NCI-H128 (cell line): ENCODE data around the gene COL8A1.
"Not testable (repeated sequence)": the region's sequence is repeated elsewhere in the genome, so short reads cannot be mapped to it uniquely, and the experiment has no call there.

Source experiments
- DNase-seq: peaks from one replicate; lab custom pipeline; 2025; ENCODE audit not compliant: unreplicated experiment; lab: John Stamatoyannopoulos, UW

COL8A1 gene

GRCh38 chr3:99638167-99638948 is at the start of gene COL8A1:
TSS of gene COL8A1 (plus strand) at chr3:99638594. CDS start at chr3:99790683, 152,089 bp downstream.
- no peak for DNase-seq

DNA sequence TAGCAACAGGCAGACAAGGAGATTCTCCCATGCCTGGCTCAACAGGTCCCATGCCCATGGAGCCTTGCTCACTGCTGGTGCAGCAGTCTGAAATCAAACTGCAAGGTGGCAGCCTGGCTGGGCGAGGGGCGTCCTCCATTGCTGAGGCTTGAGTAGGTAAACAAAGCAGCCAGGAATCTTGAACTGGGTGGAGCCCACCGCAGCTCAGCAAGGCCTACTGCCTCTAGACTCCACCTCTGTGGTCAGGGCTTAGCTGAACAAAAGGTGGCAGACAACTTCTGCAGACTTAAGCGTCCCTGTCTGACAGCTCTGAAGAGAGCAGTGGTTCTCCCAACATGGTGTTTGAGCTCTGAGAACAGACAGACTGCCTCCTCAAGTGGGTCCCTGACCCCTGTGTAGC is 49.2 kb upstream of the COL8A1 start:
- DNase-seq, result not testable (repeated sequence)

- DNase-seq, result no peak
These were observed 38.5 kb upstream of the COL8A1 start for GRCh38 chr3:99599894-99600293.

- no peak for DNase-seq
These were observed 36.9 kb upstream of the COL8A1 start for GRCh38 chr3:99601515-99601914.

GRCh38 chr3:99602183-99602582 is 36.2 kb upstream of the COL8A1 start:
- DNase-seq, result no peak

- DNase-seq, result no peak
These were observed 31.2 kb upstream of the COL8A1 start for GRCh38 chr3:99607151-99607550.

DNA sequence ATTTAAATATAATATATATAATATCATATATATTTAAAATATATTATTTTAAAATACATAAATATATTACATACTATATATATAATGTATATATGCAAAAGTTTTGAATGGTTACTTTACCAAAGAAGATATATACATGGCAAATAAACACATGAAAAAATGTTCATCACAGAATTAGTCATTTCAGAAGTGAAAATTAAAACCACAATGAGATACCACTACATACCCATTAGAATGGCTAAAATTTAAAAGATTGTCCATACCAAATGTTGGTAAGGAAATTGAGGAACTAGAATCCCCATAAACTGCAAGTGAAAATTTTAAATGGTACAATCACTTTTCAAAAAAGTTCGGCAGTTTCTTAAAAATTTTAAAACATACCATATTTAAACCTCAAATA is 23.6 kb upstream of the COL8A1 start:
- DNase-seq, result no peak

DNA sequence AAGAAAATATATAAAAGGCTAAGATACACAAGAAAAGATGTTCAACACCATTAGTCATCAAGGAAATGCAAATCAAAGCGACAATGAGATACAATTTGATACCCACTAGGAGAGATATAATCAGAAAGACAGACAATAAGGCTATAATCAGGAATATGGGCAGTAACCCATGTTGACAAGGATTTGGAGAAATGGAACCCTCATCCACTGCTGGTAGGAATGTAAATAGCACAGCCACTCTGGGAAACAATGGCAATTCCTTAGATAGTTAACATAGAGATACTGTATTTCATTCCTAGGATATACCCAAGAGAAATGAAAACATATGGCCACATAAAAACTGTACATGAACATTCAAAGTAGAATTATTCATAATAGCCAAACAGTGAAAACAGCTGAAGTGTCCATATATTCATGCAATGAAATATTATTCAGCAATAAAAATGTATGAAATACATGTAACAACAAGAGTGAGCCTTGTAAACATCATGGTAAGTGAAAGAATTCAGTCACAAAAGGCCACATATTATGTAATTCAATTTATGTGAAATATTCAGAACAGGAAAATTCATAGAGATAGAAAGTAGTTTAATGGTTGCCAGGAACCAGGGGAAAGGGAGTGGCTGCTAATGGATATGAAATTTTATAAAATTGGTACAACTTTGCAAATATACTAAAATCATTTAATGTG is 18.2 kb upstream of the COL8A1 start:
- no peak for DNase-seq

DNA sequence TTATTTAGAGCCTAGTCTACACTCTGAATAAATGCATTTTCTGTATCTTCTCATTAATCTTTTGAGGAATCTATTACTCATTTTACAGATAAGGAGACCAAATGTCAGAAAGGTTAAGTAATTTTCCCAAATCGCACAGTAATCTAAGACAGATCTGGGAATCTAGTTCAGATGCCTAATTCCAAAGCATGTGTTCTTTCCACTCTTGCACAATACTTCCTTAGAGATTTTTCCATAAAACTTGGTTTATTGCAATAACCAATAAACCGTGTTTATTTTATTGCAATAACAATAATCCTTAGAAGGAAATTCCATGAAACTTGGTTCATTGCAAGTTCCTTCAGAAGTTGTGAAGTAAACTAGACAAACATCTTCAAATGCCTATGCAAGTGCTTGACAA is 17.4 kb upstream of the COL8A1 start:
- no peak for DNase-seq

DNA sequence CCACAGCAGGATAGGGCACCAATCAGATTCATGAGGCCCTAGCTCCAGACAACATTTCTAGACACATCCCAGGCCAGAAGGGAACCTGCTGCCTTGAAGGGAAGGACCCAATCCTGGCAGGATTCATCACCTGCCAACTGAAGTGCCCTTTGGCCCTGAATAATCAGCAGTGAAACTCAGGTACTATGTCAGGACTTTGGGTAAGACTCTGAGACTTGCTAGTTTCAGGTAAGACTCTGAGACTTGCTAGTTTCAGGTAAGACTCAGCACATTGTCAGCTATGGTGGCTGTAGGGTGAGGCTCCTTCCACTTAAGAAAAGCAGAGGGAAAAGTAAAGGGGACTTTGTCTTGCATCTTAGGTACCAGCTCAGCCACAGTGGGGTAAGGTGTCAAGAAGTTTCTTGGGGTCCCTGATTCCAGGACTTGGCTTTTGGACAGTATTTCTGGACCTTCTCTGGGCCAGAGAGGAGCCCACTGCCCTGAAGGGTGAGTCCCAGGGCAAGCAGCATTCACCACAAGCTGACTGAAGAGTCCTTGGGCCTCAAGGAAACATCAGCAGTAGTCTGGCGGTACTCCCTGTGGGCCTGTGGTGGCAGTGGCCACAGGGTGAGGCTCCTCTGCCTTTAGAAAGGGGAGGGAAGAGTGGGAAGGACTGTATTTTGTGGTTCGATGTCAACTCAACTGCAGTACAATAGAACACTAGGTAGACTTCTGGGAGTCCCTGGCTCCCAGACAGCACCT is 13.7 kb upstream of the COL8A1 start:
- no peak for DNase-seq

DNA sequence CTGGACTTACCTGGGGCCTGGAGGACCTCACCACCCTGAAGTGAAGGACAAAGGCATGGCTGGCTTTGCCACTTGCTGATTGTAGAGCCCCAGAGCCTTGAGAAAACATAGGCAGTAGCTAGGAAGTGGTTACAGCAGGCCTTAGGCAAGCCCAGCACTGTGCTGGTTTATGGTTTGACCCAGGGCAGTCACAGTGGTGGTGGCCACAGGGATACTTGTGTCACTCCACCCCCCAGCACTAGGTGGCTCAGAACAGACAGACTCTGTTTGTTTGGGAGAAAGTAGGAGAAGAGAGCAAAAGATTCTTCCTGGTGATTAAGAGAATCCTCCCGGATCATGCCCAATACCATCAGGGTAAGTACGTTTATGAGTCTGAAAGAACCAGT is 13.2 kb upstream of the COL8A1 start:
- no peak for DNase-seq

GRCh38 chr3:99625643-99626416 is 12.6 kb upstream of the COL8A1 start:
- no peak for DNase-seq

GRCh38 chr3:99626417-99626788 is 12.0 kb upstream of the COL8A1 start:
- DNase-seq, result no peak

DNA sequence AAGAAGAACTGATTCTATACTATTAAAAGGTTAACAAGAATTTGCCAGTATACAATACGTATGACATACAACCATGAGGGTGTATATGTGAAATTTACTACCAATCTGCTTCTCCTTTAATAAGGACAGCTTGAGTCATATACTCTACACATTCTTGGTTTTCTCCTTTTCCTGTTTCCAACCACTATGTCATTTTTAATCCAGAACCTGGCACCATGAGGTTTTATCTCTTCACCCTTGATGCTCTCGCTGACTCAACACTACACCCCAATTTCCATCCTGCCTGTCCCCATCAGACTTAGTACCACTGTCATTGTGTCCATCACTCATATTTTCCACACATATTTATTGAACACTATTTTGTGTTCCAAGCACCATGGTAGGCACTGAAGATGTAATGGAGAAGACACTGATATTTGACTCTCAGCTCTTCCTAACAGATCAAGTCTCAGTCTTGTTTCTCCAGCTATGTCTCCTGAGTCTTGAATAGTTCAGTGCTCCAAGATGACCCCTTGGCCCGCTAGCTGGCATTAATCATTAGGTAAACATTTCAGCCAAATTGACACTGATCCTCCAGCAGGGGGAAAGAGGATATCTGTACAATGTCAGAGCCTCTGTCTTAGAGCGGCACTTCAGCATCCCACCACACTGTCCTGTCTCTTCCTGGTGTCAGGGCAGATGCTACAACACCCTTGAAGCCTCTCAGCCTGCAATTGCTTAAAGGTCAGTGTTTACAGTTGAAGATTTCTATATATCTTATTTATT is 11.2 kb upstream of the COL8A1 start:
- no peak for DNase-seq

GRCh38 chr3:99630815-99631214 is 7.6 kb upstream of the COL8A1 start:
- no peak for DNase-seq

GRCh38 chr3:99633887-99634558 is 4.4 kb upstream of the COL8A1 start:
- DNase-seq, result no peak

GRCh38 chr3:99634881-99635280 is 3.5 kb upstream of the COL8A1 start:
- no peak for DNase-seq

GRCh38 chr3:99635348-99635747 is 3.0 kb upstream of the COL8A1 start:
- no peak for DNase-seq

- no peak for DNase-seq
These were observed 1.4 kb upstream of the COL8A1 start for GRCh38 chr3:99637016-99637367.
